NOMO-1 (cell line): Measurements from ENCODE around the gene MRFAP1L1.
"Not testable (repeated sequence)": the region's sequence is repeated elsewhere in the genome, so short reads cannot be mapped to it uniquely, and the experiment has no call there.

ENCODE experiments used
- DNase-seq, 2 experiments: peaks; one replicate each; lab custom pipeline; 2025; ENCODE audit not compliant: unreplicated experiment in 2 of 2; lab: John Stamatoyannopoulos, UW

MRFAP1L1 gene

DNA sequence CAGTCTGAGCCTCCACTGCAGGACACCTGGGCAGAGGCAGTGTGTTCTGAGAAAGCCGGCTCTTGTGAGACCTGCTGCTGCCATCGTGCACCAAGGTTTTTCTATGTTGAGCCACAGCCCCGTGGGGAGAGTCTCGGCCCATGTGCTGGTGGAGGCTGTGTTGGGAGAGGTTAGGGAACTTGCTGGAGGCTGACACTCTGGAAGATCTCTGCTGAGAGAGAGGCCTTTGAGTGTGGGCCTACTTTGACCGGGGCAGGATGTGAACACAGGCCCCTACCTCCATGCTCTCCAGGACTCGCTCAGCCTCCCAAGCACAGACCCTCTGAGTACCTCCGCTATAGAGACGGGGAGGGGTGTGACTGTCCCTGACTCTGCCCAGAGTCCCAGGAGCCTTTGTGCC is 17.3 kb downstream of the MRFAP1L1 start:
- DNase-seq, result no peak

DNA sequence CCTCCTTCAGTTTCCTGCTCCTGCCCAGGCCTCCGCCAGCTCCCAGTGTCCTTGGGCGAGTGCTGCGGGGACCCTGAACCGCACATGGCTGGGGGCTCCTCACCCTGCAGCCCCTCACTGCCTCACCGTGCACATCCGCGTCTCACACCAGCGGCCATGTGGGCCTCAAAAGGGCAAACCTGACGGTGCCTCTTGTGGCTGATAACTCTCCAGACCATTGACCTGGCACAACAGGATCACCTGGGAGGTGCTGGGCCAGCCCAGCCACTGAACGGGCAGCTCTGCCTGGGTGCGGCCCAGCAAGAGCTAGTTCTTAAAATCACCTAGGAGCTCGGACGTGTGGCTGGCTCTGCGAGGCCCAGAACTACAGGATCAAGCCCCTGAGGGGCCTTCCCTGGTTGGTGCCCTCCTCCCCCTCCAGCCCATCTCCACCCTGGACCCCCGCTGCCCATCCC is 20.1 kb downstream of the MRFAP1L1 start:
- no peak for DNase-seq

GRCh38 chr4:6688879-6689505 is 20.7 kb downstream of the MRFAP1L1 start:
- peak; percentile 75 to 77 for DNase-seq

DNA sequence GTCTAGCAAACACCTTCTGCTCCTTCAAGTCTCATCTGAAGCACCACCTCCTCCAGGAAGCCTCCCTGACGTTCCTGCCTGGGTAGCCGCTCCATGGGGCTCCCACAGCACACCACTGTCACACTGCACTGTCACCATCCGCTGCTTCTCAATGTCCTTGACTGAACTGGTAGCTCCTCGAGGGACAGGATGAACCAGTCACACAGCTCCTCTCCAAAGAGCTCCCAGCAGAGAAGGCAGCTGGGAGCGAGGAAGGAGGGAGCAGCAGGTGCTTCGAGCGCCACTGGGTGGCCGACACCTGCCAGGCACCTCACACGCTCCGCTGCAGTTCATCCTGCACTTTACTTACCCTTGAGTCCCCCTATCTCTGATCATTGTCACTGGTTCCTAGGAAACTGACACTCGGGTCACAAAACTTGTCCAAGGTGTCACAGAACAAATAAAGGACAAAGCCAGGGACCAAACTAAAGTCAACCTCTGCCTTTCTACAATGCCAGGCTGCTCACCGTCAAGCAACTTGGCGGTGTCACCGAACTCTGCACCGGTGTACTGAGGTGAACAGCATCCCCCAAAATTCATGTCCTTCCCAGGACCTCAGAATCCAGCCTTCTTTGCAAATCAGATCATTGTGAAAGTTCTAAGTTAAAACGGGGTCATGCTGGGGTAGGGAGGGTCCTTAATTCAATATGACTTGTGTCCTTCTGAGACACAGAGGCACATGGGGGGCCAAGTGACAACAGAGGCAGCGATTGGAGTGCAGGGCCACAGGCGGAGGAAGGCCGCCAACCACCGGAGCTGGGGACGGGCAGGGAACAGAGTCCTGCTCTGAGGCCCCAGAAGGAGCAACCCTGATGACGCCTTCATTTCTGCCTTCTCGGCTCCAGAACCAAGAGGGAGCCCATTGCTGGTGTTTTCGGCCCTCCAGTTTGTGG is 21.5 kb downstream of the MRFAP1L1 start:
- no peak for DNase-seq

DNA sequence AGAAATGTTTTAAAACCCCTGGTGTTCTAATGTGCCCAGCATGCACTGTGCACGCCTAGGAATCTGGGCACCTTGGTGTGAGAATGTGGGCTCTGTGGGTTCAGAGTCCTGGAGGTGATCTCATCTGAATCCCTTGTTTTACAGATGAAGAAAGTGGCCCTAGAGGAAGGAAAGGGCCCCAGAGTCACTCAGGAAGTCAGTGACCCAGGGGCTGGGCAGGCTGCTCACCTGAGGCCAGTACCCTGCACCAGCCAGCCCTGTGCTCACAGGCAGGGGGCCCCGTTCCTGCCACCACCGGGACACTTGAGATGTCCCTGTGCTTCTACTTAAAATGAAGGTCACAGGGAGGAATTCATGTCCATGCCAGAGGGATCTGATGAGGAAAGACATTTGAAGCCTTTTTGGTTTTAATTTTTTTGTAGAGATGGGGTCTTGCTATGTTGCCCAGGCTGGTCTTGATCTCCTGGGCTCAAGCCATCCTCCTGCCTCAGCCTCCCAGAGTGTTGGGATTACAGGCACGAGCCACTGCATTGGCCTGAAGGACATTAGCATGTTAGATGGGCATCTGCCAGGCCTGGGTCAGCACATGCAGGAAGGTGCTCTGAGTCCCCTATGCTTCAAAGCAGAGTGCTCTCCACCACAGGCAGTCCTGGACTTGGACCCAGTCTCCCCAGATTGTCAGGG is 23.4 kb downstream of the MRFAP1L1 start:
- no peak for DNase-seq

GRCh38 chr4:6684656-6685055 is 25.0 kb downstream of the MRFAP1L1 start:
- DNase-seq, result no peak

DNA sequence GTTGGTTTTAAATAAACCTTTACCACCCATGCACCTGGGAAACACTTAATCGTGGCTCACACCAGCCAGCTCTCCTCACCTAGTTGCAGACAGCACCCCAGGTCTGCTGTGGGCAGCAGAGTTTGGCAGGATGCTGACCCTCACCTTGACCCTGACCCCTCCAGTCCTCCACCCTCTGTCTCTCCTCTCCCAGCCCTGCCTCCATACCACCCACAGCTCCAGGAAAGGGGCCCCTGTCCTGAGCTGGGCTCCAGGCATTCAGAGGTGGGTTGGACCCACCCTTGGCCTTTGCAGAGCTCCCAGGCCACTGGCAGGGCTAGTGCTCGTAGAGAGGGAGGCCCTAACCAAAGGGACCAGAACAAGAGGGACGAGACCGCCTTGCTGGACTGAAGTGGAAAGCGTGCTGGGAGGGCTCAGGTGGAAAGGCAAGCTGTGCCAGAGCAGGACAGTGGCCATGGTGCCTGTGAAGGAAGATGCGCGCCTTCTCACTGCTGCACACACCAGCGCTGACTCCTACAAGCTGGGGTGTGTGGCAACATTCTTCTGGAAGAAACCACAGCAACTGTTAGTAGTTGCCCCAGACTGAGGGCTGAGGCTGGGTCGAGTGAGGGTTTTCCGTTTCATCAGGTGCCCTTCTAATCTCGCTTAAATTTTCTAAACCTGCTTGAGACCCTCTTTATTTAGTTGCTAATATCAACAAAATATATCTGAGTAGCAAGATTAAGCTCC is 26.6 kb downstream of the MRFAP1L1 start:
- DNase-seq, result peak; percentile 72 to 79

DNA sequence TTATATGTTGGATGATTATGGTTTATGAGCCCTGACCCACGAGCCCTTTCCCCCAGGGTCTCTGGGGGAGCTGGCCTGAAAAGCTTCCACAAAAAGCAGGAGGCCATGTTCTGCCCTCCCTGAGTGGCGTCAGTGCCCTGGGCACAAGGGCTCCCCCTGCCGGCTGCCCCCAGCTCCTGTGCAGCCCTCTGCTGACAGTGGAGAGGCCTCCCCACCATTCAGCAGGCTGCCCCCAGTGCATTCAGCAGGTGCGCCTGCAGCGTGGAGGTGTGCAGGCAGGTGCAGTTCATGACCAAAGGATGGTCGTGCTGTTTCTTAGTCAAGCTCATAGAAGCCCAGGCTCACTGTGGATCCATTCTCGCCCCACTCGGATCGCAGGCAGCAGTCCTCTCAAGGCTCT is 28.5 kb downstream of the MRFAP1L1 start:
- no peak for DNase-seq

DNA sequence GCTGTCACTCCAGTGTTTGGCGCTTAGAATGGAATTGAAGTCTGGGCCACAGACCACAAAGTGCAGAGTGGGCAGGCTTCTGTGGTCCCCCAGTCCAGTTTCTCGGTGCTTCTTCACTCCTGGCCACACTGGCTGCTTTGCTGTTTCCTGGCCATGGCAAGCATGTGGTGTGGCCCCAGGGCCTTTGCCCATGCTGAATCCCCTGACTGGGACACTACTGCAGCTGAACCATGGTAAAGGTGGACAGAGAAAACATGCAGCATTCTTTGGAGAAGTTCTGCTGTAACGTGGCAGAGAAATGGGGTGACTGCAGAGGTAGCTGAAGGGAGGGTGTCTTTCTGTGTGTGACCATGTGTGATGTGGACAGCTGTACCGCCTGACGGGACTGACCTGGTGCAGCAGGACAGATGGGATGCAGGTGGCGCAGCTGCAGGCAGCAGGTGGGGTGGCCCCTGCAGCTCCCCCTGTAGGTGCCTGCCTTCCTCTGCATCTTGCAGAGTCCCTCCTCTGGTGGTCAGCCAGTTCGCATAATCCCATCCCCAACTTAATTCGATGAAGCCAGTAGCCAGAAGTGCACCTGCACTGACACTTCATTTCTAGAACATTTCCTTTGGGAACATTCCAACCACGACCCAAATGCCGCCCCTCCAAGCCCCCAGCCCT is 29.2 kb downstream of the MRFAP1L1 start:
- no peak for DNase-seq

DNA sequence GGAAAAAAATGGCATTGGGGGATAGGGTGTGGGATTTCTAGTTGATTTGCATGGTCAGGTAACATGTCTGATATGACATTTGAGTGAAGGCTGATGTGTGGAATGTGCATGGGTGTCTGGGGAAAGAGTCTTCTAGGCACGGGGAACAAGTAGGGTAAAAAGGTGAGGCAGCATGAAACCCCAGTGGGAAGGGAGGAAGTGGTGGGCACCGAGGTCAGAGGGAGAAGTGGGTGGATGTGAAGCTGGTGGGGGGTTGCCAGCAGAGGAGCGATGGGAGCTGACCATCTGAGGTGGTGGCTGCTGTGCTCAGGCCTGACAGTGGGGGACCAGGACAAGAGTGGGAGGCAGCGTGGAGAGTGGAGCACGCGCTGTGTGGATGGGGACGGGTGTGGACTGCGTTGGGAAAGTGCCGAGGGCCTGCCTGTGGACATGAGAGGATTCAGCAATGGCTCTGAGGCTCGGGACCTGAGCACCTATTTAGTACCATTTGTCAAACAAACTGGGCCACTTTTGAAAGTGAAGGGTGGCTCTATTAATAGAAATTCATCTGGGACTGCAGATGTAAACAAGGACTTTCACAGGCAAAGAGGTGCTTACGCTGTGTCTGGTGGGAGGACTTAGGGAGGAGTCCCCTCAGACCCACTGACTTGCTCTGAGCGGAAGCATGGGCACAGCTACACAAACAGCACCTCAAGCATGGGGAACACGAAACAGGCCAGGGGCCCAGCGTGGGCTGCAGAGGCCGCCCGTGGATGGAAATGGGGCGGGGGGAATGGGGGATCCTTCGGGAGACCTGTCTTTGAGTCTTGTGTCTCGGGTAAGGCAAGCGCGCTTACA is 32.7 kb downstream of the MRFAP1L1 start:
- no peak for DNase-seq

DNA sequence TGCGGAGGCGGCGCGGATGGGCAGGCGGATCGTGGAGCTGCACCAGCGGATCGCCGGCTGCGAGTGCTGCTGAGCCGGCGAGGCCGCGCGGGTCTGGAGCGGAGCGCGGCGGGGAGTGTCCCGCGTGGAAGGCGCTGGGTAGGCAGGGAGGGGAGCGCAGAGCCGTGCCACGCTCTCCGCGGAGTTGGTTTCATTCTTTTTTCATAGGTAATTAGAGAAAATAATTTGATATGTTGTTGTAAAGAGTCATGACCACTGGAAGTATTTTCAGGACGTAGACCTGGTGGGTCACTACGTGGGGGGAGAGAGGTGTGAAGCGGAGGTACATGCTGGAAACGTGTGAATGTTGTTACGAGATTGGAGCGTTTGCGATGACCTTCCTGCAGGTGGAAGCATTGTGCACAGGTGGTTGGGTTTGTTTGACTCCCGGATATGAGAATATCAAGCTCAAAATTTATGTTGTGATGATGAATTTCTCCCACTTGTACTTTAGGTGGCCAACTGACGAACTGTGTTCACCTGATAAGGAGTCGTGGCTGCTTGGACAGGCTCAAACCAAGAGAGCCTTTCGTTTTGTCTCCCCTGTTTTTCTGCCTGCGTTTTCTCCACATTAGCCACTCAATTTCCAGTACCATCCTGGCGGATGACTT is 35.0 kb downstream of the MRFAP1L1 start:
- peak in 1 of 2 experiments; percentile 53 for DNase-seq

- peak; percentile 93 to 94 for DNase-seq
Measured at GRCh38 chr4:6673660-6674499, 35.8 kb downstream of the MRFAP1L1 start.

GRCh38 chr4:6673191-6673659 is 36.4 kb downstream of the MRFAP1L1 start:
- not testable (repeated sequence) for DNase-seq

DNA sequence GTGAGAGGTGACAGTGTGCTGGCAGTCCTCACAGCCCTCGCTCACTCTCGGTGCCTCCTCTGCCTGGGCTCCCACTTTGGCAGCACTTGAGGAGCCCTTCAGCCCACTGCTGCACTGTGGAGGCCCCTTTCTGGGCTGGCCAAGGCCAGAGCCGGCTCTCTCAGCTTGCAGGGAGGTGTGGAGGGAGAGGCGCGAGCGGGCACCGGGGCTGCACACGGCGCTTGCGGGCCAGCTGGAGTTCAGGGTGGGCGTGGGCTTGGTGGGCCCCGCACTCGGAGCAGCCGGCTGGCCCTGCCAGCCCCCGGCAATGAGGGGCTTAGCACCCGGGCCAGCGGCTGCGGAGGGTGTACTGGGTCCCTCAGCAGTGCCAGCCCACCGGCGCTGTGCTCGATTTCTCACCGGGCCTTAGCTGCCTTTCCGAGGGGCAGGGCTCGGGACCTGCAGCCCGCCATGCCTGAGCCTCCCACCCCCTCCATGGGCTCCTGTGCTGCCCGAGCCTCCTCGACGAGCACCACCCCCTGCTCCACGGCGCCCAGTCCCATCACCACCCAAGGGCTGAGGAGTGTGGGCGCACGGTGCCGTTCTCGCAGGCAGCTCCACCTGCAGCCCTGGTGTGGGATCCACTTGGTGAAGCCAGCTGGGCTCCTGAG is 37.0 kb downstream of the MRFAP1L1 start:
- DNase-seq, result not testable (repeated sequence)

GRCh38 chr4:6672131-6672530 is 37.5 kb downstream of the MRFAP1L1 start:
- no peak for DNase-seq

DNA sequence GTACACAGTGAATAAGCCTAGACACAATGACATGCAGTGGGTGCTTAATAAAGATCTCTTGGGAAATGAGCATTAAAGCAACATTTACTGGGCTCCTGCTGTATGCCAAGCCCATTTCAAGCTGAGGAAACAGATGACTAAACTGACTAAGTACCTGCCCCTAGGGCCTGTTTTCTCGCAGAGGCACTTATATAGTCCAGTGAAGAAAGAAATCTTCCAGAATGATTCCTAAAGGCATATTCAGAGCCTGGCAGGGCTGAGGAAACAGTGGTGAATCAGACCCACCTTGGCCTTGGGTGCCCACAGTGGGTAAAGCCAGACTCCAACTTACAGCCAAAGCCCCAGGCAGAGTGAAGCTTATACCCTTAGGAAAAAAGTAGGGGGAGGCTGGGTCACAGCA is 38.0 kb downstream of the MRFAP1L1 start:
- DNase-seq, result no peak

DNA sequence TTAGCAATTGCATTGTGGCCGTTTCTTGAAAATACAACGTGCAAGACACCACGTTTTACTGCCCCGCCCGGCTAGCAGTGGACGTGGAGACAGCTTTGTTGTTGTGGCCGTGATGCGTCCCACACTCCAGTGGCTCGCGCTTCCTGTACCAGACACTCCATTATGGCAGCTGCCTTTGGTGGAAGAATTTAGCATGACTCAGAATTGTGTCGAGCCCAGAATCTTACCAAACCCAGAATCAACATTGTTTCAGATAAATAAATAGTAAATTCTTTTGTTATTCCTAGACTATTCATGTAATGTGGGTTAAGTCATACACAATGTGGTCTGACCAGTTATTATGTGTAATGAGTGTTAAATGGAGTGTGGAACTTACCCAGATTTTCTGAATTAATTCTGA is 41.3 kb downstream of the MRFAP1L1 start:
- DNase-seq, result no peak
